LNCaP clone FGC (cell line): ENCODE data around the gene C1GALT1C1L.
"Not testable (repeated sequence)": the region's sequence is repeated elsewhere in the genome, so short reads cannot be mapped to it uniquely, and the experiment has no call there.

Source experiments
- DNase-seq: peaks from one replicate; pipeline ENCODE4 v3.0.0-alpha.2; 2011; ENCODE audit warnings: low read depth
- H3K4me3 ChIP-seq: 2 replicates; pipeline ENCODE4 v1.5.1; 2011; ENCODE audit warnings: mild to moderate bottlenecking, low read depth, low read length, control low read depth
- CTCF ChIP-seq: IDR thresholded peaks from 2 replicates; pipeline ENCODE4 v1.5.1; 2012; ENCODE audit warnings: mild to moderate bottlenecking; ENCODE audit not compliant: control insufficient read depth, insufficient read depth; ENCODE audit errors: extremely low read depth

The C1GALT1C1L gene

GRCh38 chr2:43692428-43692994 lies 16.3 kb upstream of the C1GALT1C1L start:
- no peak overlapping the region for H3K4me3 ChIP-seq
- DNase-seq = peak; percentile 2
- TF ChIP-seq CTCF = no peak

GRCh38 chr2:43689999-43690398 lies 13.8 kb upstream of the C1GALT1C1L start:
- no peak for TF ChIP-seq CTCF
- no peak overlapping the region for H3K4me3 ChIP-seq
- no peak for DNase-seq

- no peak for DNase-seq
- H3K4me3 ChIP-seq = no peak overlapping the region
- TF ChIP-seq CTCF = no peak
Measured at GRCh38 chr2:43685357-43685756, 9.1 kb upstream of the C1GALT1C1L start.

- not testable (repeated sequence) for H3K4me3 ChIP-seq
Measured at GRCh38 chr2:43677783-43678182, 1.6 kb upstream of the C1GALT1C1L start.

GRCh38 chr2:43675646-43676321 lies 445 bp downstream of the C1GALT1C1L start:
- DNase-seq = no peak
- H3K4me3 ChIP-seq = peak overlapping the region; percentile 18; the same call in 1 of the 2 replicates
- TF ChIP-seq CTCF = no peak

More at GRCh38 chr2:43677783-43678182, 1.6 kb upstream of the C1GALT1C1L start:
- not testable (repeated sequence) for DNase-seq

GRCh38 chr2:43657241-43657640 lies 19.0 kb downstream of the C1GALT1C1L start:
- DNase-seq = no peak
- TF ChIP-seq CTCF = no peak
- no peak overlapping the region for H3K4me3 ChIP-seq

GRCh38 chr2:43653506-43653905 lies 22.7 kb downstream of the C1GALT1C1L start:
- no peak for DNase-seq
- no peak overlapping the region for H3K4me3 ChIP-seq
- no peak for TF ChIP-seq CTCF
